Chondrocyte (in vitro differentiated cells): Measurements from ENCODE around the gene SSU72. TPM values are rescaled to one million over a fixed set of nuclear protein-coding genes. Genes with fewer than 3 reads are reported as not detected.

ENCODE experiments used
- DNase-seq: peaks from one replicate; pipeline ENCODE4 v3.0.0; 2021; ENCODE audit warnings: mixed read lengths, low spot score
- H3K27ac Mint-ChIP-seq: one replicate; pipeline ENCODE4 v1.8.0; 2021; ENCODE audit warnings: mild to moderate bottlenecking, moderate library complexity, mixed read lengths; ENCODE audit not compliant: unreplicated experiment
- H3K27me3 Mint-ChIP-seq: 2 replicates; pipeline ENCODE4 v1.8.0; 2021; ENCODE audit warnings: low read depth, mixed read lengths
- H3K36me3 Mint-ChIP-seq: 2 replicates; pipeline ENCODE4 v1.8.0; 2021; ENCODE audit warnings: low read depth, mixed read lengths
- H3K4me1 Mint-ChIP-seq: 2 replicates; pipeline ENCODE4 v1.8.0; 2021; ENCODE audit warnings: low read depth, mild to moderate bottlenecking, mixed read lengths
- H3K4me3 Mint-ChIP-seq: one replicate; pipeline ENCODE4 v1.8.0; 2021; ENCODE audit warnings: mild to moderate bottlenecking, moderate library complexity, mixed read lengths; ENCODE audit not compliant: unreplicated experiment
- H3K9me3 Mint-ChIP-seq: 2 replicates; pipeline ENCODE4 v1.8.0; 2021; ENCODE audit warnings: low read depth, mixed read lengths
- CTCF ChIP-seq: fragments of 200-600 bp; sonication (generic); IDR thresholded peaks from 2 replicates; pipeline ENCODE4 v1.5.0; 2021; ENCODE audit warnings: antibody characterized with exemption, mild to moderate bottlenecking, moderate library complexity
- total RNA-seq: library from RNA; stranded (reverse); gene quantifications from 3 replicates; pipeline ENCODE4 v1.2.1, GENCODE V29; 2021

The SSU72 gene
- total RNA-seq, 1 donor from 2014 or later: 99.7 TPM

- H3K27me3 Mint-ChIP-seq: no peaks in the 10 kb centered on the region
- H3K27ac Mint-ChIP-seq: peak overlapping the region; percentile 90
- peak overlapping the region; percentile 76 for H3K4me3 Mint-ChIP-seq
- no peaks in the 10 kb centered on the region for H3K9me3 Mint-ChIP-seq
- peak; percentile 68 for TF ChIP-seq CTCF
- DNase-seq: no peak
- H3K36me3 Mint-ChIP-seq: peaks cover 5% of the 10 kb centered on the region
- H3K4me1 Mint-ChIP-seq: peaks cover 36% of the 10 kb centered on the region
Observed at GRCh38 chr1:1573843-1574720, 581 bp downstream of the SSU72 start.

GRCh38 chr1:1569341-1569740, 5.3 kb downstream of the SSU72 start:
- Mint-ChIP-seq H3K4me3 (no peak overlapping the region), H3K9me3 (no peaks in the 10 kb centered on the region), H3K4me1 (peaks cover 44% of the 10 kb centered on the region), H3K27ac (no peak overlapping the region), H3K36me3 (peaks cover 11% of the 10 kb centered on the region), H3K27me3 (no peaks in the 10 kb centered on the region)
- no peak for DNase-seq
- TF ChIP-seq CTCF: no peak

- peak; percentile 18 for TF ChIP-seq CTCF
- H3K27ac Mint-ChIP-seq: peak overlapping the region; percentile 94
Observed at GRCh38 chr1:1567891-1568291, 6.8 kb downstream of the SSU72 start.

GRCh38 chr1:1567152-1567875, 7.3 kb downstream of the SSU72 start:
- TF ChIP-seq CTCF: no peak
- Mint-ChIP-seq H3K27me3 (no peaks in the 10 kb centered on the region), H3K4me1 (peaks cover 36% of the 10 kb centered on the region), H3K4me3 (peak overlapping the region; percentile 6), H3K36me3 (peaks cover 20% of the 10 kb centered on the region), H3K9me3 (no peaks in the 10 kb centered on the region), H3K27ac (peak overlapping the region; percentile 94)
- no peak for DNase-seq

More at GRCh38 chr1:1567891-1568291, 6.8 kb downstream of the SSU72 start:
- peaks cover 36% of the 10 kb centered on the region for H3K4me1 Mint-ChIP-seq
- peak overlapping the region; percentile 6 for H3K4me3 Mint-ChIP-seq
- no peak for DNase-seq
- peaks cover 18% of the 10 kb centered on the region for H3K36me3 Mint-ChIP-seq
- H3K9me3 Mint-ChIP-seq: no peaks in the 10 kb centered on the region
- H3K27me3 Mint-ChIP-seq: no peaks in the 10 kb centered on the region

GRCh38 chr1:1565340-1565739, 9.3 kb downstream of the SSU72 start:
- Mint-ChIP-seq H3K27ac (peak overlapping the region; percentile 3), H3K9me3 (no peaks in the 10 kb centered on the region), H3K4me1 (peaks cover 29% of the 10 kb centered on the region), H3K27me3 (no peaks in the 10 kb centered on the region), H3K4me3 (no peak overlapping the region), H3K36me3 (peaks cover 19% of the 10 kb centered on the region)
- no peak for TF ChIP-seq CTCF
- DNase-seq: no peak
